HCT116 (cell line): ENCODE measurements around the gene NDUFB2. TPM values are rescaled to one million over a fixed set of nuclear protein-coding genes. Genes with fewer than 3 reads are reported as not detected.

Source experiments
- ATAC-seq: fragments of 200-7000 bp; cut with Tn5 transposase; 2 replicates; pipeline ENCODE4 v1.9.1; 2020; ENCODE audit warnings: mild to moderate bottlenecking, moderate library complexity
- BruUV-seq: library from RNA; stranded (reverse); fragments of 400-500 nt; replicated peaks from 2 replicates; lab custom pipeline; 2021; lab: Mats Ljungman, UMichigan
- CTCF ChIA-PET: fragments of 300-600 bp; sonication (Branson Sonifier 250); formaldehyde crosslinking; loops from one replicate; lab custom pipeline; 2021; ENCODE audit warnings: antibody characterized with exemption; lab: Charles Lee
- POLR2A ChIA-PET: fragments of 300-600, 350-600 bp; sonication (Branson Sonifier 250); formaldehyde crosslinking; loops from one replicate; lab custom pipeline; 2021; ENCODE audit warnings: antibody characterized with exemption; lab: Charles Lee
- RAD21 ChIA-PET, 2 experiments: fragments of 300-600 bp; sonication (Branson Sonifier 250); formaldehyde crosslinking; loops; one replicate each; lab custom pipeline; 2023; ENCODE audit warnings: low total read pairs in 2 of 2; ENCODE audit not compliant: uncharacterized antibody in 2 of 2, unreplicated experiment in 2 of 2, low non-redundant PET in 1 of 2; lab: Charles Lee
- DNase-seq: peaks from one replicate; pipeline ENCODE4 v3.0.0-alpha.2; 2010; ENCODE audit warnings: low read depth, low spot score
- H2AFZ ChIP-seq: fragments of 200-600 bp; shearing (Covaris generic), sonication (generic); 2 replicates; pipeline ENCODE4 v1.6.1; 2017; ENCODE audit warnings: low read depth, mixed run types, mixed read lengths, antibody characterized with exemption, low read length; ENCODE audit not compliant: poor library complexity, severe bottlenecking
- H3K27ac ChIP-seq: 2 replicates; pipeline ENCODE4 v1.5.1; 2012; ENCODE audit warnings: low read depth, low read length
- H3K27me3 ChIP-seq: fragments of 200-600 bp; sonication (generic); 2 replicates; pipeline ENCODE4 v1.6.1; 2016; ENCODE audit warnings: mixed run types, low read length, mixed read lengths; ENCODE audit not compliant: insufficient read depth
- H3K36me3 ChIP-seq, 2 experiments: fragments of 200-500 bp in 1 of 2; fragments of 200-600 bp in 1 of 2; sonication (Bioruptor generic) in 1 of 2; sonication (generic) in 1 of 2; 2 replicates each; pipeline versions ENCODE4 v1.5.1 to v1.6.1; 2014 to 2016; ENCODE audit warnings: low read length in 2 of 2, inconsistent platforms in 1 of 2, mixed read lengths in 1 of 2, mixed run types in 1 of 2; ENCODE audit not compliant: insufficient read depth in 2 of 2, control insufficient read depth in 1 of 2
- H3K4me1 ChIP-seq, 2 experiments: fragments of 200-600 bp in 1 of 2; sonication (generic) in 1 of 2; 2 replicates each; pipeline versions ENCODE4 v1.5.1 to v1.6.1; 2012 to 2017; ENCODE audit warnings: low read length in 2 of 2, inconsistent platforms in 1 of 2, mild to moderate bottlenecking in 1 of 2, mixed read lengths in 1 of 2, mixed run types in 1 of 2, moderate library complexity in 1 of 2; ENCODE audit not compliant: insufficient read depth in 2 of 2, control insufficient read depth in 1 of 2
- H3K4me2 ChIP-seq: fragments of 200-600 bp; sonication (generic); 2 replicates; pipeline ENCODE4 v1.6.1; 2017; ENCODE audit warnings: mixed run types, low read length, mixed read lengths
- H3K4me3 ChIP-seq, 2 experiments: fragments of 200-600 bp in 1 of 2; sonication (generic) in 1 of 2; replicated peaks in 1 of 2; 2 replicates each; pipeline ENCODE4 v1.5.1; 2011 to 2016; ENCODE audit warnings: low read length in 2 of 2, control low read depth in 1 of 2, low read depth in 1 of 2, mild to moderate bottlenecking in 1 of 2, mixed read lengths in 1 of 2, mixed run types in 1 of 2
- H3K79me2 ChIP-seq: fragments of 200-600 bp; sonication (generic); 2 replicates; pipeline ENCODE4 v1.6.1; 2017; ENCODE audit warnings: mild to moderate bottlenecking, mixed run types, low read length, moderate library complexity, mixed read lengths; ENCODE audit not compliant: insufficient read depth
- H3K9ac ChIP-seq: fragments of 200-600 bp; sonication (generic); 2 replicates; pipeline ENCODE4 v1.6.1; 2016; ENCODE audit warnings: low read length, mixed read lengths
- H3K9me2 ChIP-seq: fragments of 200-600 bp; sonication (generic), shearing (Covaris generic); 2 replicates; pipeline ENCODE4 v1.6.1; 2017; ENCODE audit warnings: mixed run types, mild to moderate bottlenecking, moderate library complexity; ENCODE audit not compliant: insufficient read depth
- H3K9me3 ChIP-seq, 2 experiments: fragments of 200-500 bp in 1 of 2; fragments of 200-600 bp in 1 of 2; sonication (Bioruptor generic) in 1 of 2; sonication (generic) in 1 of 2; 2 replicates each; pipeline ENCODE4 v1.6.1; 2014 to 2017; ENCODE audit warnings: low read length in 2 of 2, mixed read lengths in 2 of 2, inconsistent platforms in 1 of 2, low read depth in 1 of 2, mild to moderate bottlenecking in 1 of 2, mixed run types in 1 of 2, moderate library complexity in 1 of 2; ENCODE audit not compliant: control insufficient read depth in 1 of 2, insufficient read depth in 1 of 2
- H4K20me1 ChIP-seq: fragments of 200-600 bp; sonication (generic), shearing (Covaris generic); 2 replicates; pipeline ENCODE4 v1.6.1; 2017; ENCODE audit warnings: mixed run types, mild to moderate bottlenecking, moderate library complexity; ENCODE audit not compliant: insufficient read depth
- ELF1 ChIP-seq: IDR thresholded peaks from 2 replicates; pipeline ENCODE4 v1.6.1; 2012; ENCODE audit warnings: low read depth, borderline replicate concordance
- FOSL1 ChIP-seq: IDR thresholded peaks from 2 replicates; pipeline ENCODE4 v1.6.1; 2012; ENCODE audit warnings: low read depth
- MAX ChIP-seq: IDR thresholded peaks from 2 replicates; pipeline ENCODE4 v1.6.1; 2012
- YY1 ChIP-seq: IDR thresholded peaks from 2 replicates; pipeline ENCODE4 v1.6.1; 2011; ENCODE audit warnings: low read length, low read depth, moderate library complexity, mild to moderate bottlenecking; ENCODE audit not compliant: insufficient replicate concordance; ENCODE audit errors: extremely low read depth
- ZFX ChIP-seq: fragments of 450-650 bp; IDR thresholded peaks from 2 replicates; pipeline ENCODE4 v1.6.1; 2017
- intact Hi-C: fragments of 100-400 bp; cut with micrococcal nuclease; formaldehyde crosslinking; loops from 2 replicates; pipeline ENCODE4 v1.10.0; 2022
- total RNA-seq: library from RNA; stranded (reverse); gene quantifications from one replicate; pipeline ENCODE4 v1.2.1, GENCODE V29; 2021; ENCODE audit not compliant: unreplicated experiment

NDUFB2 gene
- total RNA-seq, 1 experiment from 2014 or later, result 143 TPM

- Histone ChIP-seq H3K4me1 (peaks cover 4 to 20% of the 10 kb centered on the region in 2 experiments; a peak in 3 of 4 replicates), H3K79me2 (peaks cover 36% of the 10 kb centered on the region), H3K27me3 (no peaks in the 10 kb centered on the region), H3K9me3 (no peaks in the 10 kb centered on the region), H2AFZ (no peak overlapping the region), H3K9me2 (no peaks in the 10 kb centered on the region), H3K4me3 (no peak overlapping the region), H3K27ac (no peak overlapping the region), H3K36me3 (peaks cover 0 to 4% of the 10 kb centered on the region in 2 experiments; a peak in 2 of 4 replicates), H4K20me1 (no peaks in the 10 kb centered on the region), H3K4me2 (no peak overlapping the region), H3K9ac (no peak overlapping the region)
- ChIA-PET CTCF (no interaction called here), POLR2A (no interaction called here), RAD21 (no interaction called here)
- BruUV-seq, result no TSS peak
- DNase-seq (no peak), ATAC-seq (no peak)
- intact Hi-C loops, result no loop called here
- TF ChIP-seq ZFX, result no peak
- no peak for TF ChIP-seq FOSL1
- TF ChIP-seq MAX, result no peak
Measured at GRCh38 chr7:140695381-140695780, 1.1 kb upstream of the NDUFB2 start.

DNA sequence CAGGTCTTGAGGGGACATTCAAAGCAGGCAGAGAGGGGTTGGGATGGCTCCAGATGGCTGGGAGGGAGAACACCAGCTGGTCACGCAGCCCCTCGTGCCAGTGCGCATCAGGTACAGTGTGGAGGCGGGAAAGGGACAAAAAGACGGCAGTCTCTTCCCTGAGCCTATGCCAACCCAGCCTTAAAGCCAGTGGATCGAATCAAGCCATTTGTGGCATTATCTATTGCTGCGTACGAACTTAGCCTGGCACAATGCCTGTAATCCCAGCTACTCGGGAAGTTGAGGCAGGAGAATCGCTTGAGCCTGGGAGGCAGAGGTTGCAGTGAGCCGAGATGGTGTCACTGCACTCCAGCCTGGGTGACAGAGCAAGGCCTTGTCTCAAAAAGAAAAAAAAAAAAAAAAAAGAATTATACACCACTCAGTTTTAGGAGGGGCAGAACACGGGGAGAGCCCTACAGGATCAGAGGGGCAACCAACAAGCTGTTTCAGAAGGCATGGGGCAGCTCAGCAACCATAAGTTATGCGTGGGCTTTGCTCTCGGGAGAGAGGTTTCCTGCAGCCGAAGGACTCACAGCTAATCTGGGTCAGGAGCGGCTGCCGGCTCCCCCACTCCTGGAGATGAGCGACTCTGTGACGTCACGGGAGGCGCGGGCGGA lies 356 bp upstream of the NDUFB2 start:
- intact Hi-C loops, result no loop called here
- Histone ChIP-seq H3K79me2 (peaks cover 44% of the 10 kb centered on the region), H3K9me2 (no peaks in the 10 kb centered on the region), H3K4me2 (peak overlapping the region; percentile 96), H3K36me3 (peaks cover 0 to 4% of the 10 kb centered on the region in 2 experiments; a peak in 2 of 4 replicates), H2AFZ (peak overlapping the region; percentile 72), H3K4me1 (peaks cover 4 to 20% of the 10 kb centered on the region in 2 experiments; a peak in 3 of 4 replicates), H3K27ac (peak overlapping the region; percentile 95), H4K20me1 (no peaks in the 10 kb centered on the region), H3K4me3 (peak overlapping the region; percentile 75 to 86), H3K9me3 (no peaks in the 10 kb centered on the region), H3K27me3 (no peaks in the 10 kb centered on the region), H3K9ac (peak overlapping the region; percentile 87)
- TSS peak; percentile 67 for BruUV-seq
- CTCF ChIA-PET, result interaction anchor here (0.7 kb wide), 1 partner anchor 11 kb away, joined by 3 read pairs; no protein-coding TSS in a partner anchor
- POLR2A ChIA-PET, result no interaction called here
- DNase-seq, result peak; percentile 76
- no peak for TF ChIP-seq ELF1
- peak; percentile 24 for TF ChIP-seq YY1
- RAD21 ChIA-PET, result no interaction called here
- ATAC-seq, result no peak
